Hepatocyte (in vitro differentiated cells): Measurements from ENCODE around the gene AOPEP. TPM values are rescaled to one million over a fixed set of nuclear protein-coding genes. Genes with fewer than 3 reads are reported as not detected.
A peak's percentile ranks its signal among the peaks of the same experiment; 100 is the strongest.

Experiments
- DNase-seq: peaks from one replicate; pipeline ENCODE4 v3.0.0-alpha.2; 2016; ENCODE audit warnings: low spot score
- H2AFZ ChIP-seq: fragments of 200-600 bp; sonication (generic); 2 replicates; pipeline ENCODE4 v1.6.0; 2016; ENCODE audit warnings: antibody characterized with exemption, mild to moderate bottlenecking
- H3K27ac ChIP-seq: fragments of 200-600 bp; sonication (generic); 2 replicates; pipeline ENCODE4 v1.5.1; 2016; ENCODE audit warnings: mild to moderate bottlenecking
- H3K27me3 ChIP-seq: fragments of 200-600 bp; sonication (generic); 2 replicates; pipeline ENCODE4 v1.6.1; 2016
- H3K36me3 ChIP-seq: fragments of 200-600 bp; sonication (generic); replicated peaks from 2 replicates; pipeline ENCODE4 v1.5.1; 2016; ENCODE audit warnings: low read depth; ENCODE audit not compliant: insufficient read depth
- H3K4me1 ChIP-seq: fragments of 200-600 bp; sonication (generic); 2 replicates; pipeline ENCODE4 v1.5.1; 2016; ENCODE audit warnings: mild to moderate bottlenecking, moderate library complexity; ENCODE audit not compliant: insufficient read depth
- H3K4me2 ChIP-seq: fragments of 200-600 bp; sonication (generic); 2 replicates; pipeline ENCODE4 v1.6.0; 2016
- H3K4me3 ChIP-seq: fragments of 200-600 bp; sonication (generic); 2 replicates; pipeline ENCODE4 v1.5.1; 2016; ENCODE audit warnings: mild to moderate bottlenecking
- H3K79me2 ChIP-seq: fragments of 200-600 bp; sonication (generic); 2 replicates; pipeline ENCODE4 v1.6.0; 2017; ENCODE audit warnings: mild to moderate bottlenecking
- H3K9me2 ChIP-seq: fragments of 200-600 bp; sonication (generic); replicated peaks from 2 replicates; pipeline ENCODE4 v1.6.0; 2017; ENCODE audit warnings: mild to moderate bottlenecking; ENCODE audit not compliant: insufficient read depth
- H3K9me3 ChIP-seq: fragments of 200-600 bp; sonication (generic); 2 replicates; pipeline ENCODE4 v1.5.1; 2016; ENCODE audit warnings: low read depth, mild to moderate bottlenecking
- H4K20me1 ChIP-seq: fragments of 200-600 bp; sonication (generic); 2 replicates; pipeline ENCODE4 v1.6.0; 2016; ENCODE audit warnings: mild to moderate bottlenecking; ENCODE audit not compliant: insufficient read depth, poor library complexity, severe bottlenecking
- CTCF ChIP-seq: fragments of 200-600 bp; sonication (generic); IDR thresholded peaks from 2 replicates; pipeline ENCODE4 v1.5.1; 2016; ENCODE audit warnings: antibody characterized with exemption, mild to moderate bottlenecking; ENCODE audit not compliant: poor library complexity
- EZH2 ChIP-seq: fragments of 200-600 bp; sonication (generic); IDR thresholded peaks from 2 replicates; pipeline ENCODE4 v1.6.1; 2016; ENCODE audit warnings: antibody characterized with exemption, mild to moderate bottlenecking, borderline replicate concordance
- EZH2phosphoT487 ChIP-seq: fragments of 200-600 bp; sonication (generic); IDR thresholded peaks from one replicate; pipeline ENCODE4 v1.6.1; 2018; ENCODE audit warnings: antibody characterized with exemption, mild to moderate bottlenecking, low read depth, moderate library complexity; ENCODE audit not compliant: unreplicated experiment, severe bottlenecking
- WGBS: methylation state at CpG from one replicate; pipeline ENCODE4 v1.1.6; 2016; ENCODE audit warnings: low lambda C conversion rate; ENCODE audit errors: missing lambda C conversion rate; 5-methylcytosine and 5-hydroxymethylcytosine counted together
- polyA plus RNA-seq: library from polyadenylated mRNA; unstranded; fragments of >200 nt; fragmentation: Nextera tagmentation; extraction: Ambion mirVana; gene quantifications from 2 replicates; pipeline ENCODE4 v1.2.1, GENCODE V29; 2016
- total RNA-seq: library from RNA; depleted of rRNA; stranded (reverse); fragments of >200 nt; gene quantifications from 2 replicates; pipeline ENCODE4 v1.2.3, GENCODE V29; 2014

AOPEP gene
- total and polyA plus RNA-seq, 2 experiments from 2014 or later = 82.8 to 101 TPM

GRCh38 chr9:95023217-95024003, 296.9 kb downstream of the AOPEP start:
- TF ChIP-seq EZH2 (no peak), EZH2phosphoT487 (no peak), CTCF (no peak)
- H3K4me2 ChIP-seq = peak overlapping the region; percentile 22
- H4K20me1 ChIP-seq = peaks cover 13% of the 10 kb centered on the region
- DNase-seq = no peak
- peaks cover 97% of the 10 kb centered on the region for H3K79me2 ChIP-seq
- WGBS = 42% methylated on average over 9 of the region's 9 CpGs
- no peaks in the 10 kb centered on the region for H3K9me2 ChIP-seq
- H3K4me3 ChIP-seq = no peak overlapping the region
- H3K27ac ChIP-seq = peak overlapping the region; percentile 86
- H3K4me1 ChIP-seq = peaks cover 49% of the 10 kb centered on the region
- no peaks in the 10 kb centered on the region for H3K27me3 ChIP-seq
- no peak overlapping the region for H2AFZ ChIP-seq
- H3K36me3 ChIP-seq = no peaks in the 10 kb centered on the region
- H3K9me3 ChIP-seq = no peaks in the 10 kb centered on the region

- H4K20me1 ChIP-seq = peaks cover 16% of the 10 kb centered on the region
- H2AFZ ChIP-seq = no peak overlapping the region
- no peak for DNase-seq
- H3K9me2 ChIP-seq = no peaks in the 10 kb centered on the region
- no peak overlapping the region for H3K4me3 ChIP-seq
- H3K9me3 ChIP-seq = no peaks in the 10 kb centered on the region
- 44% methylated on average over 12 of the region's 12 CpGs for WGBS
- no peak for TF ChIP-seq EZH2
- TF ChIP-seq CTCF = peak; percentile 9
- no peaks in the 10 kb centered on the region for H3K36me3 ChIP-seq
- H3K27ac ChIP-seq = peak overlapping the region; percentile 86
- H3K4me1 ChIP-seq = peaks cover 51% of the 10 kb centered on the region
- H3K4me2 ChIP-seq = peak overlapping the region; percentile 22
- no peaks in the 10 kb centered on the region for H3K27me3 ChIP-seq
- peaks cover 97% of the 10 kb centered on the region for H3K79me2 ChIP-seq
These were observed 297.7 kb downstream of the AOPEP start for GRCh38 chr9:95024097-95024671.

- Histone ChIP-seq H3K36me3 (no peaks in the 10 kb centered on the region), H4K20me1 (peaks cover 16% of the 10 kb centered on the region), H3K79me2 (peaks cover 97% of the 10 kb centered on the region)
These were observed 299.0 kb downstream of the AOPEP start for GRCh38 chr9:95025213-95026147.

More at GRCh38 chr9:95025213-95026147, 299.0 kb downstream of the AOPEP start:
- WGBS = 35% methylated on average over 13 of the region's 13 CpGs
- Histone ChIP-seq H3K27ac (peak overlapping the region; percentile 86), H3K4me1 (peaks cover 59% of the 10 kb centered on the region), H2AFZ (no peak overlapping the region), H3K9me2 (no peaks in the 10 kb centered on the region), H3K4me3 (no peak overlapping the region), H3K9me3 (no peaks in the 10 kb centered on the region), H3K27me3 (no peaks in the 10 kb centered on the region), H3K4me2 (peak overlapping the region; percentile 22)
- DNase-seq = peak; percentile 87
- TF ChIP-seq EZH2 = no peak
- TF ChIP-seq CTCF = peak; percentile 22
